GM18508 (cell line): ENCODE results near the gene CCDC91.

Source experiments
- ATAC-seq: cut with Tn5 transposase; IDR thresholded peaks from one replicate; pipeline ENCODE4 v1.9.1; 2021; ENCODE audit warnings: moderate number of reproducible peaks; ENCODE audit not compliant: insufficient read depth, unreplicated experiment

The CCDC91 gene

GRCh38 chr12:28190321-28191050 lies at the start of gene CCDC91:
TSS of gene CCDC91 (plus strand) at chr12:28190456. CDS start at chr12:28257216, 66,760 bp downstream.
- peak; percentile 77 for ATAC-seq

- ATAC-seq: no peak
Measured at GRCh38 chr12:28144059-28144458, 46.2 kb upstream of the CCDC91 start.

- no peak for ATAC-seq
Measured at GRCh38 chr12:28144532-28144931, 45.7 kb upstream of the CCDC91 start.

GRCh38 chr12:28145216-28145615 lies 45.0 kb upstream of the CCDC91 start:
- ATAC-seq: no peak

GRCh38 chr12:28149279-28149678 lies 41.0 kb upstream of the CCDC91 start:
- no peak for ATAC-seq

GRCh38 chr12:28156362-28156761 lies 33.9 kb upstream of the CCDC91 start:
- ATAC-seq: no peak

GRCh38 chr12:28156804-28157203 lies 33.5 kb upstream of the CCDC91 start:
- no peak for ATAC-seq

GRCh38 chr12:28158353-28158752 lies 31.9 kb upstream of the CCDC91 start:
- no peak for ATAC-seq

- ATAC-seq: no peak
Measured at GRCh38 chr12:28159688-28160087, 30.6 kb upstream of the CCDC91 start.

GRCh38 chr12:28161697-28162096 lies 28.6 kb upstream of the CCDC91 start:
- ATAC-seq: no peak

GRCh38 chr12:28162697-28163096 lies 27.6 kb upstream of the CCDC91 start:
- no peak for ATAC-seq

GRCh38 chr12:28164644-28165275 lies 25.5 kb upstream of the CCDC91 start:
- no peak for ATAC-seq

- no peak for ATAC-seq
Measured at GRCh38 chr12:28167981-28168485, 22.2 kb upstream of the CCDC91 start.

- no peak for ATAC-seq
Measured at GRCh38 chr12:28171356-28172060, 18.7 kb upstream of the CCDC91 start.

GRCh38 chr12:28172434-28173030 lies 17.7 kb upstream of the CCDC91 start:
- no peak for ATAC-seq

GRCh38 chr12:28173440-28173839 lies 16.8 kb upstream of the CCDC91 start:
- ATAC-seq: no peak

- ATAC-seq: no peak
Measured at GRCh38 chr12:28175098-28175589, 15.1 kb upstream of the CCDC91 start.

- ATAC-seq: no peak
Measured at GRCh38 chr12:28176295-28176694, 14.0 kb upstream of the CCDC91 start.

- ATAC-seq: no peak
Measured at GRCh38 chr12:28177461-28177860, 12.8 kb upstream of the CCDC91 start.

- no peak for ATAC-seq
Measured at GRCh38 chr12:28177905-28178304, 12.4 kb upstream of the CCDC91 start.

- no peak for ATAC-seq
Measured at GRCh38 chr12:28178775-28179174, 11.5 kb upstream of the CCDC91 start.
